ENCODE measurements around the gene SLC9A3.
"Not testable (repeated sequence)": the region's sequence is repeated elsewhere in the genome, so short reads cannot be mapped to it uniquely, and the experiment has no call there.

SLC9A3 gene

DNA sequence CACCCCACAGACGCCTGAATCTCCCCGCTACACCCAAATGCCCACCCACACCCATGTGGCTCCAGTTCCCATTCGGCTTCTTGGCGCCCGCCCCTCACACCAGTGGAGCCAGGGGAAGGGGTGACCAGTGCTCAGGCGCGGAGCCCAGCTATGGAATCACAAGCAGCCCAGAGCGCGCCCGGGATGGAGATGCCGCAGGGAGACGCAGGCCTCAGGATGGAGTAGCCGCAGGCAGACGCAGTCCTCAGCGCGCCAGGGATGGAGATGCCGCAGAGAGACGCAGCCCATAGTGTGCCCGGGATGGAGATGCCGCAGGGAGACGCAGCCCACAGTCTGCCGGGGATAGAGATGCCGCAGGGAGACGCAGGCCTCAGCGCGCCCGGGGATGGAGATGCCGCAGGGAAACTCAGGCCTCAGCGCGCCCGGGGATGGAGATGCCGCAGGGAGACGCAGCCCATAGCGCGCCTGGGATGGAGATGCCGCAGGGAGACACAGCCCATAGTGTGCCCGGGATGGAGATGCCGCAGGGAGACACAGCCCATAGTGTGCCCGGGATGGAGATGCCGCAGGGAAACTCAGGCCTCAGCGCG, 16.2 kb downstream of the SLC9A3 start:
- DNase-seq (ENCODE audit: low read depth in 2 of 2): not testable (repeated sequence)

- no peak for DNase-seq (ENCODE audit: low read depth in 2 of 2)
These were observed 18.2 kb downstream of the SLC9A3 start for GRCh38 chr5:505951-506525.

DNA sequence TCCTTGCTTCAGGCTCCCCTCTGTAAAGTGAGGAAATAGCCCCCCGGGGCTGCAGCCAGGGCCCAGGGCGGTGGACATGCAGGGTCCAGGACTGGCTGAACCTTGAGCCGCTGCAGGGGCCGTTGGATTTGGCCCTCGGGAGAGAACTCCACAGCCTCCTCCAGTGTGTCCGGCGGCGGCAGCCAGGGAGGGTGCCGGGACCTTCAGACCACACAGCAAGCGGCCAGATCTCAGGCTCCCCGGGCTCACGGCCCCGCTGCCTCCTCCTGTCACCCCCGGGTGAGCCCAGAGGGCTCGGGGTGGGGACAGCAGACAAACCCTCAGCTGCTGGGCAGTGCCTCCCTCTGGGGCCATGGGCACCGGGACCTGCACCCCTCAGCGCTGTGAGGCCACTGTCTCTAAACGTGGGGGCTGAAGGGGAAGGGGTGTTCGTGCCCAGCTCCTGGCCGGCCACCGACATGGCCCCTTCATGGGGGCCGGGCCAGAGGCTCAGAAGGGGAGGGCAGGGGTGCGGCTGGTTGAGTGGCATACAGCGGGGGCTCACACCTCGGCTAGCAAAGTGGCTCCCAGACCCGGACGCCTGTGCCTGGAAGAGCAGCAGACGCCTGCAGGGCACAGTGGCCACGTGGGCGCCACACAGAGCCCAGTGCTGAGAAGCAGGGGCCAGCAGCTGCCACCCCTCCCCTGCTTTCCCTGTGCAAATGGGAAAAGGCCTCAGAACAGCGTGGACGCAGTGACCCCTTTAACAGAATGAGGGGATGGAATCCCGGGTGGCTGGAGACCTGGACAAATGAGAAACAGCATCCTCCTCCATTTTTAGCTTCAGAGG, 19.7 kb downstream of the SLC9A3 start:
- no peak for DNase-seq (ENCODE audit: low read depth in 2 of 2)

DNA sequence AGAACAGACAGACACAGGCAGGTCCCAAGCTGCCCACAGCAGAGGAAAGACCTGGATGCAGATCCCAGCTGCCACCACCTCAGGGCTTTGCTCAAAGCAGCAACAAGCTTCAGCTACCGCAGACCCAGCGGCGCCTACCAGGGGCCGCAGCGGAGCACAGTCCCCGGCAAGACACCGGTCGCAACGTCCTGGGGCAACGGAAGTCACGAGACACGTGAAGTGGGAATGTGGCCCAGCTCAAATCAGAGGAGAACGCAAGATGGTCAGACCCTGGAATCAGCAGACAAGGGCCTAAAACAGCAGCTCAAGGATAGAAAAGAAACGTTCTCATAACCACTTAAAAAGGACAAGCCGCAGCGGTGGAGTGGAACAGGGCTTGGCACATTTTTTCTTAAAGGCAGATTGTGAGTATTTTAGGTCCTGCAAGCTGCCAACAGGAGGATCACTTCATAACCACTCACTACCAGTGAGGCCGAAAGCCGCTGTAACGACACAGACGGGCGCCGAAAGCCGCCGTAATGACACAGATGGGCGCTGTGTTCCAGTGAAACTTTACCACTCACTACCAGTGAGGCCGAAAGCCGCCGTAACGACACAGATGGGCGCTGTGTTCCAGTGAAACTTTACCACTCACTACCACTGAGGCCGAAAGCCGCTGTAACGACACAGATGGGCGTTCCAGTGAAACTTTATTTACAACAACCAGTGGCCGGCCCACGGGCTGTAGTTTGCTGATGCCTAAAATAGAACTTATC, 21.7 kb downstream of the SLC9A3 start:
- no peak for DNase-seq (ENCODE audit: low read depth in 2 of 2)

DNA sequence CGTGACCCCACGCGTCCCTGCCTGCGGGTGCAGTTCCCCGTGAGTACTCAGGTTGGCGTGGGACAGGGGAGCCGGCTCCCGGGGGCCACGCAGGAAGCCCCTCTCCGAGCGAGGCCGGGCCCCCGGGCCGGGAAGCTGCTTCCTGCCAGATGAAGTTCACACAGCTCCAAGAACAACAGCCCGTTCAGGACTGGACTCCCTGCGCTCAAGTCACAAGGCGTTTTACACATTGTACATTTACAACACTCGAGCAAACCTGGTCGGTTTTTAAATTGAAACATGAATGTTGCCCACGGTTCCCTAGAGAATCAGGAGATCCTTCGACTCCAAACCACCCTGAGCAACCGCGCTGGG, 22.4 kb downstream of the SLC9A3 start:
- DNase-seq (ENCODE audit: low read depth in 2 of 2): no peak

DNA sequence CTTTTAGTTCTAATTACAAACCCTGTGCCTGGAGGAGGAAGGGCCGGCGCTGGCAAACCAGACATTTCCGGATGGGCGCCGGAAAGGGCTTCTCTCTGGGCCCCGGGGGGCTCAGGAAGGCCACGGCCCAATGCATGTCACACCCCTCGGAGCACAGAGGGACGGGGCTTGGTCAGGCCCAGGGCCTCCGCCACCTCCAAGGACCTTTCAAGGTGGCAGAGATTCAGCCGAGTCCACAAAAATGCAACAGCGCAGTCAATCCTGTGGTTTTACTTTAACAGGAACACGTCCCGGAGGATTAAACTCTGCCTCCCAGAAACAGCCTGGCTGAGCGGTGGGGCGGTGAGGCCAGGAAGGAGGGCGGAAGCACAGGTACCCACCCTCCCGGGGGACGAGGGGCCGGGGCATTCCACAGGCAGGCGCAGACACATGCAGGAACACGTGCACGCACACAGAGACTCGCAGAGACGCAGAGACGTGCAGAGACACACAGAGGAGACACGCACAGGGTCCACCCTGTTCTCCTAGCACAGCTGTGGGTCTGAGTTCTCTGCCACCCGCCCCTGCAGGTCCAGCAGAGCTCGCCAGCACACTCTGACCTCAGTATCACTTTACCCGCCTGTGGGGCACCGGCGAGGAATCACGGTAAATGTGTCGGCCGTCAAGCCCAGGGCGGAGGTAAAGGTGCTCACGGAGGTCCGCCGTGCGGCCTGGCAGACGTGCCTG, 23.0 kb downstream of the SLC9A3 start:
- DNase-seq (ENCODE audit: low read depth in 2 of 2): no peak

DNA sequence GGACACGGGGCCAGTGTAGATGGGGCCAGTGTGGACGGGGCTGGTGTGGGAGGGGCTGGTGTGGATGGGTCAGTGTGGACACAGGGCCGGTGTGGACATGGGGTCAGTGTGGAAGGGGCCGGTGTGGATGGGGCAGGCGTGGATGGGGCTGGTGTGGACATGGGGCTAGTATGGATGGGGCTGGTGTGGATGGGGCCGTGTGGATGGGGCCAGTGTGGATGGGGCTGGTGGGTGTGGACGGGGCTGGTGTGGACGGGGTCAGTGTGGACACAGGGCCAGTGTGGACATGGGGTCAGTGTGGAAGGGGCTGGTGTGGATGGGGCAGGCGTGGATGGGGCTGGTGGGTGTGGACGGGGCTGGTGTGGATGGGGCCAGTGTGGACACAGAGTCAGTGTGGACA, 23.8 kb downstream of the SLC9A3 start:
- no peak for DNase-seq (ENCODE audit: low read depth in 2 of 2)

GRCh38 chr5:499233-500209, 24.7 kb downstream of the SLC9A3 start:
- no peak for DNase-seq (ENCODE audit: low read depth in 2 of 2)

DNA sequence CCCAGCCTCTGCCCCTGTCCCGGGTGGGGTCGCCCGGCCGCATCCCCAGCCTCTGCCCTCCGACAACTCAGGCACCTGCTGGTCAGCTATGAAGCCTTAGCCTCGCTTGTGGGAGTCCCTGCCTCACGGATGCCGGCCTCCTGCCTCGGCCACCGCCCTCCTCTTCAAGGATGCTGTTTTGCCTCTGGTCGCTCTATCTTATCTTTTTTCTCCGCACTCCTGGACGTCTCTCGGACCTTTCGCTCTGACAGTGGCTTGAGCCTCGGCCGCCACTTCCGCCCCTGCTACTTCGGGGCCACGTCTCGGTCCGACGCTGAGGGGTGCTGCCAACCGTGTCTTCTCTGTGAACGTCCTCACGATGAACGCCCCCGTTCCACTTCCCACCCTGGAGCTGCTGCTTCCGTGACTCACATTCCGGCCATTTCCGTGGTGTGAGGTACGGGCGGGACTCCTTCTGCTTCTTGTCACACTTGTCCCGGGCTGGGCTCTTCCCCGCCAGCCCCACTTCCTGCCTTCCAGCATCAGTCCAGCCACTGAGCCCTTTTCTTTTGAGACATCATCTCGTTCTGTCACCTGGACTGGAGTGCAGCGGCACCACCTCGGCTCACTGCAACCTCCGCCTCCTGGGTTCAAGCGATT, 26.3 kb downstream of the SLC9A3 start:
- no peak for DNase-seq (ENCODE audit: low read depth in 2 of 2)

GRCh38 chr5:497090-497700, 27.1 kb downstream of the SLC9A3 start:
- DNase-seq (ENCODE audit: low read depth in 2 of 2): no peak

GRCh38 chr5:496028-496427, 28.2 kb downstream of the SLC9A3 start:
- DNase-seq (ENCODE audit: low read depth in 2 of 2): no peak

DNA sequence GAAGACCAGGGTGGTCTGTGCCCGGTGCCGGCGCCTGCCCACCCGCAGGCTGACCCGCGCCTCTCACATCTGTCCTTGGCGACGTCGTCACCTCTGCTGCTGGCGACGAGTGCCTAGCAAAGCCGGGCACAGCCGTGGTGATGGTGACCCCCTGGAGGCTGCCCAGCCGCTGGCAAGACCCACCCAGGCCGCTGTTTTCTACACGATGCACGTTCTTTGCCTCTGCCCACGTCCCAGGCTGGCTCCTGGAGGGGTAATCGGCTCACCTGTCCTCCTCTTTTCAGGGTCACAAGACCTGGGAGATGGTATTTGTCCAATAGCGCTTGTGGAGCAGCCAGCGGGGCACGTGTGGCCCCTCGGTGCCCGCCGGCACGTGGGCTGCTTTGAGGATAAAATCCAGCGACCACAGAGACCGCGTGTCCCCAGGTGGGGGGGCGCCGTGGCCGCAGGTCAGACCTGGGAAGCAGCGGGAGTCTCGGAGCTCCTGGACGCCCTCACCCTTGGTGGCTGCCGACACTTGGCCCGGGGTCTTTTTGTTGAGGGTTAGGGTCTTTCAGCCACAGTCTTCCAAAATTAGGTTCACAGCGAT, 29.5 kb downstream of the SLC9A3 start:
- no peak for DNase-seq (ENCODE audit: low read depth in 2 of 2)

DNA sequence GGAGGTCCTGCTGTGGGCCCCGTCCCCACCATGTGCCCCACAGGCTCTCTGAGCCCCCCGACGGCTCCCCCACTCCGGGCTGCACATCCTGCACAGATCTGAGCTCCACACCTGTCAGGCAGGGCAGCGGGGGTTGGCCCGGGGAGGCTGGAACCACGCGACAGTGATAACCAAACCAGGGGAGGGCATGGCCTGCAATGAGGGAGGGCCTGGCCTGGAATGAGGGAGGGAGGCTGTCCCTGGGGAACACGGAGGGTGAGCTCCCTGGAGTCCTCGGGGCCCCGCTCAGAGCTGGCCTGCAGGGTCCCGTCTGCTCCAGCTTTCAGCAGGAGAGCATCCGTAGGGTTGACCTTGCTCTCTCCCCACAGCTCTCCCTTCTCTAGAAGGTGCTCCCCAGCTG, 30.5 kb downstream of the SLC9A3 start:
- DNase-seq (ENCODE audit: low read depth in 2 of 2): no peak

DNA sequence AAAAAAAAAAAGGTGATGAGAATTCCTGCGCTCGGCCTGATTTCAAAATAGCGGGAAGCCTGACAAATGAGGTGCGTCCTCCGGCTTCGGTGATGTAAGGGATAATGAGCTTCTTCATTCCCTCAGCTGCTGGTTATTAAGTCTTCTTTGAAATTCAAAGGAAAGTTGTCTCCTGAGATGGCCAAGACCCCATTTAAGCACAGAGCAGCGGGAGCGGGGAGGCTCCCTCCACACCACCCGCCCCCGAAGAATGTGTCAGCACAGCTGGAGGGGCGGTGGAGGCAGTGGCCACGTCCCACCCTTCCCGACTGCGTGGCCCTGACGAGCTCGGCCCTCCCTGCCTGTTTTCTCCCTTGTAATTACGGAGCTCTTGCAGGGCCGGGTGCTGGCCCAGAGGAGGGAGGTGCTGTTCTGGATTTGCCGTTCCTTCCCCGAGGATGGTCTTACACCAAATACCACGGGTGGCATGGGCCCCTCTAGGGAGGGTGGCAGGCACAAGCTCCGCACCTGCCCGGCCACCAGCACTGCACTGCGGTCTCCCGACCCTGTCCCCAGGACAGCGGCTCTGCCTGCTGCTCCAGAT, 31.0 kb downstream of the SLC9A3 start:
- DNase-seq (ENCODE audit: low read depth in 2 of 2): no peak

- DNase-seq (ENCODE audit: low read depth in 2 of 2): no peak
These were observed 31.8 kb downstream of the SLC9A3 start for GRCh38 chr5:492314-492893.

DNA sequence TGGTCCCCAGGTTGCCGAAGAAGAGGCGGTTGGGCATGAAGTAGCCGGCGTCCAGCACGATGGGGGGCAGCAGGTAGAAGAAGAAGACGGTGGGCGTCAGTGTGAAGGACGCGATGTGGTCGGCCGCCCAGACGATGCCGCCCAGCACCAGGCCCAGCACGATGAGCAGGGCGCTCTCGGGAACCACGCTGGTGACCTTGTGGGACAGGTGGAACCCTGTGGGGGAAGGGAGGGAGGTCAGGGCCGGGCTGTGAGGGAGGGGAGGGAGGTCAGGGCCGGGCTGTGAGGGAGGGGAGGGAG, 32.4 kb downstream of the SLC9A3 start:
- no peak for DNase-seq (ENCODE audit: low read depth in 2 of 2)

DNA sequence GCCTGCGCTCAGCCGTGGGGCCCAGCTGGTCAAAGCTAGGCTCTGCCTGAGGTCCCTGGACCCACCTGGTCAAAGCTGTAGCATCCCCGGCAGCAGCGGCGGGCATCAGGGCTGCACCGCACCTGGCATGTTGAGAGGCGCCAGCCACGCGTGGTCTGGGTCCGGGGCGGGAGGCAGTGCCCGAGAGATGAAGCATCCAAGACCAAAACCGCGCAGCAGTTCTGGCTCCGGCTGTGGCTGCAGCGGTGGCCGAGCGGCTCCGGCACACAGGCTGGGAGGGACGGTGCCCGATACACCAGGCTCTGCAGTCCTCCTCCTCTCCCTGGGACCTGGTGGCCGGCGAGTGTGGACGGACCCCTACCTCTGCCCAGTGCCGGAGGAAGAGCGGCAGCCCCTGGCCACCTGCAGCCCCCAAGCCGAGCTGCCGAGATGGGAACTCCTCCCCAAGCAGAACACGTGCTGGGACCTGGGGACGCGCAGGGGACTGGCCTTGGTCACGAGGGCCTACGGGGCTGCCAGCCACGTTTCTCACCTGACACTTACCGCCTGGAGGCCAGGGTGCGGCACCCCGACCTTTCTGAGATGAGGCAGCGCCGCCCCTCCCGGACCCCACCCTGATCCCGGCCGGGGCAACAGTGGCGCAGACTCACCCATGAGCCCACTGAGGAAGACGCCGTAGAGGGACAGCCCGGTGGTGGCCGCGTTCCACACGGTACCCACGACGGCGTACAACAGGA, 33.0 kb downstream of the SLC9A3 start:
- no peak for DNase-seq (ENCODE audit: low read depth in 2 of 2)

All from stimulated activated CD4-positive, alpha-beta T cell treated with anti-CD3 and anti-CD28 coated beads, Interleukin-1b, Interleukin-23, amount 100 ng/mL, for 4 hours (primary cell).